Endothelial cell of hepatic sinusoid (primary cell): ENCODE results near the gene KRT31.
"Not testable (repeated sequence)": the region's sequence is repeated elsewhere in the genome, so short reads cannot be mapped to it uniquely, and the experiment has no call there.

Experiments used
- in situ Hi-C: cut with HindIII; loops from 2 replicates; pipeline ENCODE4 v1.10.0; 2017; ENCODE audit warnings: low sequenced_read_pairs

KRT31 gene

DNA sequence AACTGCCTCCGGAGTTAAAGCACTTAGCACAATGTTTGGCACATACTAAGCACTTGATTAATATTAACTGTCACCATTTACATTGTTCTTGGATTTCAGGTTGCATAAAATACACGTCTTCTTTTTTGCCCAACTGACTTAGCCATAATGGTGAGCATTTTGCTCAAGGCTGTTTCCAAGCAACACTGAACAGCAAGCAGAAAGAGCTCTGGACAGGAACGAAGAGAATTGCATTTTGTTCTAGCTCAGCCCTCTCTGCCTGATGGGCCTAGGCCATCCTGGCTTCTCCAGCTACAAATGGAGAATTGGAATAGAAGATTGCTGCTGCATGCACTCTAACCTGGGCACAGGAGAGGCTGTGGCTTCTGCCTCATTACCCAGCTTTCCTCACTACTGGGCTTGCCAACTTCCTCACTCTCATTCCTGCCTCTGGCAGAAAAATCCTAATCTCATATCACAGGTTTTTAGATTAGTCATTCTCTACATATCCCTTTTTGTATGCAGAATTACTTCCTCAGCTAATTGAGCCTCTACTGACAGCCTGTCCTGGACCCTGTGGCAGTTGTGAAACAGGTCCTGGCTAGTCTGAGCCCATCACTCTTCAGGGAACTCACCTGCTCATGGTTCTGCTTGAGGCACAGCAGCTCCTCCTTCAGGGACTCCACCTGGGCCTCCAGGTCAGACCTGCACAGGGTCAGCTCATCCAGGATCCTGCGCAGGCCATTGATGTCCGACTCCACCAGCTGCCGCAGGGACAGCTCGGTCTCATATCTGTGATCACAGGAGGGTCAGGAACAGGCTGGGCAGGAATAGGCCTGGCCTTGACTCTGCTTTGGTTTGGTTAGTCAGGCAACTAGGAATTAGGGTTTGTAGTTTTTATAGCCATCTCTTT lies 49.3 kb downstream of the KRT31 start:
- in situ Hi-C loops = no loop called here

- in situ Hi-C loops = not testable (repeated sequence)
These were observed 51.0 kb downstream of the KRT31 start for GRCh38 chr17:41346421-41346820.

- in situ Hi-C loops = no loop called here
These were observed 51.4 kb downstream of the KRT31 start for GRCh38 chr17:41345992-41346391.
